NCI-H226 (cell line): ENCODE measurements around the gene TMEM100.
"Not testable (repeated sequence)": the region's sequence is repeated elsewhere in the genome, so short reads cannot be mapped to it uniquely, and the experiment has no call there.

Experiments
- DNase-seq: peaks from one replicate; pipeline ENCODE4 v3.0.0-alpha.2; 2015

Gene TMEM100

DNA sequence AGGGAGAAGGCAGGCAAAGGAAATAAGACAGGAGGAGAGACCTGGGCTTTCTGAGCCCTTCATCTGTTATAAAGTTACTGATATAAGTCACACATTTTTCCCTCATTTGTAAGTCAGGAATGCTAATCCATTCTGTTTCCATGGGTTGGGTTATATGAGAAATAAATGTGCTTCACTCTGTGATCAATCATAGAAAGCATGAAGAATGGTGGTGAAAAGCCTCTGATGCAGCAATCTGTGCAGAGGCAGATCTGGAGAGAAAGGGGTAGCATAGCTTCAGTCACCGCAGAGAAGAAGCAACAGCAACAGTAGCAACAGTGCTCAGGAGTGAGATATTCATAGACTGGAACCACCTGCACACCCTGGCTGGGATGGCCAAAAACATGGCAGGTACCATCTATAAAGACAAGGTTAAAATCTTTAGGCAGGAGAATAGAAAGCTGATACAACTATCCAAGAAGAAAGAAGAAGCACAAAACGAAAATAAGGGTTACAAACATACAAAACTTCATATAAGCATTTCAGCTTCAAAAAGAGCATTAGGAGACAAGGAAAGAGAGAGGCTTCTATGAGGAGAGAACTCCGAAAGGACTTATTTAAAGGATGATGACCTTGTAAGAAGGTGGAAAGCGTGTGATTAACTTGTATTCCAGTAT lies 41.9 kb downstream of the TMEM100 start:
- DNase-seq = no peak

- no peak for DNase-seq
Measured at GRCh38 chr17:55677446-55677845, 45.2 kb downstream of the TMEM100 start.

GRCh38 chr17:55676274-55676673 lies 46.4 kb downstream of the TMEM100 start:
- DNase-seq = no peak

- no peak for DNase-seq
Measured at GRCh38 chr17:55673743-55674506, 48.7 kb downstream of the TMEM100 start.

GRCh38 chr17:55672585-55673501 lies 49.8 kb downstream of the TMEM100 start:
- DNase-seq = no peak

GRCh38 chr17:55672010-55672409 lies 50.7 kb downstream of the TMEM100 start:
- not testable (repeated sequence) for DNase-seq
